CD14-positive monocyte (primary cell): Measurements from ENCODE around the gene PHLPP1. TPM values are rescaled to one million over a fixed set of nuclear protein-coding genes. Genes with fewer than 3 reads are reported as not detected.

Experiments used
- DNase-seq, 3 donors: peaks; one replicate each; pipeline ENCODE4 v3.0.0-alpha.2; 2011 to 2022
- H2AFZ ChIP-seq: 2 replicates; pipeline ENCODE4 v1.6.0; 2012; ENCODE audit warnings: mild to moderate bottlenecking, low read depth, low read length, inconsistent platforms; ENCODE audit not compliant: insufficient read depth, poor library complexity, severe bottlenecking
- H3K27ac ChIP-seq, 2 donors: 1 replicate in 1 of 2; 2 replicates in 1 of 2; pipeline ENCODE4 v1.5.1; 2012 to 2013; ENCODE audit warnings: low read length in 2 of 2, control low read depth in 1 of 2, inconsistent platforms in 1 of 2, low read depth in 1 of 2, mild to moderate bottlenecking in 1 of 2
- H3K27me3 ChIP-seq, 2 donors: one replicate each; pipeline versions ENCODE4 v1.6.0 to v1.6.1; 2011 to 2013; ENCODE audit warnings: low read length in 2 of 2; ENCODE audit not compliant: control insufficient read depth in 2 of 2, insufficient read depth in 2 of 2
- H3K36me3 ChIP-seq, 2 donors: replicated peaks in 1 of 2; 1 replicate in 1 of 2; 2 replicates in 1 of 2; pipeline versions ENCODE4 v1.5.1 to v1.6.1; 2012 to 2013; ENCODE audit warnings: low read length in 2 of 2, control low read depth in 1 of 2, inconsistent platforms in 1 of 2, mild to moderate bottlenecking in 1 of 2; ENCODE audit not compliant: insufficient read depth in 2 of 2, control insufficient read depth in 1 of 2
- H3K4me1 ChIP-seq, 2 donors: 1 replicate in 1 of 2; 2 replicates in 1 of 2; pipeline versions ENCODE4 v1.5.1 to v1.6.1; 2012 to 2013; ENCODE audit warnings: low read length in 2 of 2, control low read depth in 1 of 2, inconsistent platforms in 1 of 2, mild to moderate bottlenecking in 1 of 2, moderate library complexity in 1 of 2; ENCODE audit not compliant: insufficient read depth in 2 of 2, control insufficient read depth in 1 of 2
- H3K4me2 ChIP-seq: replicated peaks from 2 replicates; pipeline ENCODE3; 2012; ENCODE audit warnings: low read length, moderate library complexity, mild to moderate bottlenecking; ENCODE audit not compliant: poor library complexity, severe bottlenecking; ENCODE audit errors: extremely low read depth
- H3K4me3 ChIP-seq, 3 experiments: fragments of 200-600 bp in 1 of 3; sonication (generic) in 1 of 3; replicated peaks in 1 of 3; 1 replicate in 2 of 3; 2 replicates in 1 of 3; pipeline ENCODE4 v1.5.1; 2011 to 2013; ENCODE audit warnings: low read length in 3 of 3, mild to moderate bottlenecking in 3 of 3, control low read depth in 2 of 3, low read depth in 2 of 3, inconsistent platforms in 1 of 3, moderate library complexity in 1 of 3
- H3K79me2 ChIP-seq: 2 replicates; pipeline ENCODE4 v1.6.0; 2012; ENCODE audit warnings: mild to moderate bottlenecking, control low read depth, inconsistent platforms, low read length, moderate library complexity; ENCODE audit not compliant: insufficient read depth
- H3K9ac ChIP-seq: 2 replicates; pipeline ENCODE4 v1.6.0; 2017; ENCODE audit warnings: low read length, mild to moderate bottlenecking; ENCODE audit not compliant: insufficient read depth, poor library complexity, severe bottlenecking
- H3K9me3 ChIP-seq, 2 donors: replicated peaks in 1 of 2; 1 replicate in 1 of 2; 2 replicates in 1 of 2; pipeline versions ENCODE4 v1.5.1 to v1.6.1; 2012 to 2013; ENCODE audit warnings: low read length in 2 of 2, control low read depth in 1 of 2; ENCODE audit not compliant: control insufficient read depth in 1 of 2, insufficient read depth in 1 of 2
- H4K20me1 ChIP-seq: 2 replicates; pipeline ENCODE4 v1.6.0; 2012; ENCODE audit warnings: mild to moderate bottlenecking, low read length, control low read depth, moderate library complexity; ENCODE audit not compliant: insufficient read depth
- H3K27ac Mint-ChIP-seq, 7 donors: one replicate each; pipeline ENCODE4 v1.8.0; 2020; ENCODE audit warnings: mild to moderate bottlenecking in 7 of 7, mixed read lengths in 7 of 7, moderate library complexity in 6 of 7, inconsistent platforms in 2 of 7
- H3K27me3 Mint-ChIP-seq, 3 donors: one replicate each; pipeline ENCODE4 v1.8.0; 2021 to 2022; ENCODE audit warnings: low read depth in 3 of 3, mild to moderate bottlenecking in 3 of 3, mixed read lengths in 3 of 3, moderate library complexity in 3 of 3, inconsistent platforms in 1 of 3
- H3K36me3 Mint-ChIP-seq, 2 donors: one replicate each; pipeline ENCODE4 v1.8.0; 2020; ENCODE audit warnings: mixed read lengths in 2 of 2, inconsistent platforms in 1 of 2, mild to moderate bottlenecking in 1 of 2
- H3K4me1 Mint-ChIP-seq: one replicate; pipeline ENCODE4 v1.8.0; 2020; ENCODE audit warnings: mild to moderate bottlenecking, mixed read lengths
- H3K4me3 Mint-ChIP-seq, 2 donors: one replicate each; pipeline ENCODE4 v1.8.0; 2020; ENCODE audit warnings: mild to moderate bottlenecking in 2 of 2, mixed read lengths in 2 of 2, moderate library complexity in 1 of 2
- H3K9me3 Mint-ChIP-seq, 7 donors: one replicate each; pipeline ENCODE4 v1.8.0; 2020 to 2022; ENCODE audit warnings: mixed read lengths in 7 of 7, mild to moderate bottlenecking in 6 of 7, moderate library complexity in 6 of 7, inconsistent platforms in 2 of 7
- CTCF ChIP-seq: fragments of 200-600 bp; IDR thresholded peaks from one replicate; pipeline ENCODE4 v1.8.0; 2022; ENCODE audit warnings: antibody characterized with exemption, mild to moderate bottlenecking
- WGBS: methylation state at CpG from one replicate; pipeline ENCODE4 v1.1.5; 2013; ENCODE audit warnings: missing lambda C conversion rate; ENCODE audit not compliant: insufficient coverage; 5-methylcytosine and 5-hydroxymethylcytosine counted together
- intact Hi-C, 2 donors: fragments of 100-400 bp; cut with micrococcal nuclease; formaldehyde crosslinking; loops; one replicate each; pipeline versions ENCODE4 v1.15.0 to v1.15.1; 2023
- polyA plus RNA-seq, 3 donors: library from polyadenylated mRNA; depleted of rRNA in 1 of 3; unstranded in 2 of 3; stranded (reverse) in 1 of 3; fragments of 300-500 nt in 2 of 3; fragments of >200 nt in 1 of 3; fragmentation: Illumina TruSeq in 2 of 3; gene quantifications; 1 replicate in 2 of 3; 2 replicates in 1 of 3; pipeline ENCODE4 v1.2.3, GENCODE V29; 2012 to 2021

The PHLPP1 gene
- polyA plus RNA-seq, 3 donors, result 0.04 to 2.0 (median 0.55) TPM

GRCh38 chr18:62759704-62760402, 44.5 kb downstream of the PHLPP1 start:
- no peak overlapping the region for H3K27ac Mint-ChIP-seq
- no peak for DNase-seq
- H3K4me1 Mint-ChIP-seq, result no peaks in the 10 kb centered on the region
- H3K4me3 Mint-ChIP-seq, result no peak overlapping the region
- H3K27ac ChIP-seq, result no peak overlapping the region
- peaks cover 0 to 7% (median 0%) of the 10 kb centered on the region in 7 donors for H3K9me3 Mint-ChIP-seq
- peaks cover 14% of the 10 kb centered on the region for H3K79me2 ChIP-seq
- H3K4me2 ChIP-seq, result no peak overlapping the region
- no peaks in the 10 kb centered on the region for H3K27me3 Mint-ChIP-seq
- no peak for TF ChIP-seq CTCF
- H3K4me3 ChIP-seq, result no peak overlapping the region
- no peaks in the 10 kb centered on the region for H3K36me3 Mint-ChIP-seq
- H3K9ac ChIP-seq, result no peak overlapping the region
- no peaks in the 10 kb centered on the region for H3K9me3 ChIP-seq
- no peak overlapping the region for H2AFZ ChIP-seq
- no peaks in the 10 kb centered on the region for H3K36me3 ChIP-seq
- H4K20me1 ChIP-seq, result no peaks in the 10 kb centered on the region
- no peaks in the 10 kb centered on the region for H3K27me3 ChIP-seq
- H3K4me1 ChIP-seq, result no peaks in the 10 kb centered on the region
- WGBS, result 83% methylated on average over 1 of the region's 5 CpGs
- intact Hi-C loops, result no loop called here

GRCh38 chr18:62760403-62760734, 45.0 kb downstream of the PHLPP1 start:
- H3K4me2 ChIP-seq, result no peak overlapping the region

More at GRCh38 chr18:62760403-62760734, 45.0 kb downstream of the PHLPP1 start:
- H3K27ac ChIP-seq, result no peak overlapping the region
- no peak for TF ChIP-seq CTCF
- H3K4me3 Mint-ChIP-seq, result no peak overlapping the region
- H3K4me1 Mint-ChIP-seq, result no peaks in the 10 kb centered on the region
- no peaks in the 10 kb centered on the region for H3K36me3 Mint-ChIP-seq
- H3K9ac ChIP-seq, result no peak overlapping the region
- H3K4me3 ChIP-seq, result no peak overlapping the region
- no peak for DNase-seq
- H3K27ac Mint-ChIP-seq, result no peak overlapping the region
- no peaks in the 10 kb centered on the region for H3K36me3 ChIP-seq
- no peaks in the 10 kb centered on the region for H3K4me1 ChIP-seq
- H3K9me3 ChIP-seq, result no peaks in the 10 kb centered on the region
- peaks cover 14% of the 10 kb centered on the region for H3K79me2 ChIP-seq
- peaks cover 0 to 7% (median 0%) of the 10 kb centered on the region in 7 donors for H3K9me3 Mint-ChIP-seq
- H3K27me3 Mint-ChIP-seq, result no peaks in the 10 kb centered on the region
- no peaks in the 10 kb centered on the region for H4K20me1 ChIP-seq
- H3K27me3 ChIP-seq, result no peaks in the 10 kb centered on the region
- 83% methylated on average over 2 of the region's 5 CpGs for WGBS
- intact Hi-C loops, result no loop called here
- no peak overlapping the region for H2AFZ ChIP-seq
